Tracheal epithelial cell (primary cell): ENCODE data around the gene MGST1. TPM values are rescaled to one million over a fixed set of nuclear protein-coding genes. Genes with fewer than 3 reads are reported as not detected.

ENCODE experiments used
- total RNA-seq: library from RNA; depleted of rRNA; stranded (reverse); fragments of >200 nt; gene quantifications from 2 replicates; pipeline ENCODE4 v1.2.1, GENCODE V29; 2014

Gene MGST1, protein sequence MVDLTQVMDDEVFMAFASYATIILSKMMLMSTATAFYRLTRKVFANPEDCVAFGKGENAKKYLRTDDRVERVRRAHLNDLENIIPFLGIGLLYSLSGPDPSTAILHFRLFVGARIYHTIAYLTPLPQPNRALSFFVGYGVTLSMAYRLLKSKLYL
- 79.8 and 180 TPM in 2 replicates for total RNA-seq

DNA sequence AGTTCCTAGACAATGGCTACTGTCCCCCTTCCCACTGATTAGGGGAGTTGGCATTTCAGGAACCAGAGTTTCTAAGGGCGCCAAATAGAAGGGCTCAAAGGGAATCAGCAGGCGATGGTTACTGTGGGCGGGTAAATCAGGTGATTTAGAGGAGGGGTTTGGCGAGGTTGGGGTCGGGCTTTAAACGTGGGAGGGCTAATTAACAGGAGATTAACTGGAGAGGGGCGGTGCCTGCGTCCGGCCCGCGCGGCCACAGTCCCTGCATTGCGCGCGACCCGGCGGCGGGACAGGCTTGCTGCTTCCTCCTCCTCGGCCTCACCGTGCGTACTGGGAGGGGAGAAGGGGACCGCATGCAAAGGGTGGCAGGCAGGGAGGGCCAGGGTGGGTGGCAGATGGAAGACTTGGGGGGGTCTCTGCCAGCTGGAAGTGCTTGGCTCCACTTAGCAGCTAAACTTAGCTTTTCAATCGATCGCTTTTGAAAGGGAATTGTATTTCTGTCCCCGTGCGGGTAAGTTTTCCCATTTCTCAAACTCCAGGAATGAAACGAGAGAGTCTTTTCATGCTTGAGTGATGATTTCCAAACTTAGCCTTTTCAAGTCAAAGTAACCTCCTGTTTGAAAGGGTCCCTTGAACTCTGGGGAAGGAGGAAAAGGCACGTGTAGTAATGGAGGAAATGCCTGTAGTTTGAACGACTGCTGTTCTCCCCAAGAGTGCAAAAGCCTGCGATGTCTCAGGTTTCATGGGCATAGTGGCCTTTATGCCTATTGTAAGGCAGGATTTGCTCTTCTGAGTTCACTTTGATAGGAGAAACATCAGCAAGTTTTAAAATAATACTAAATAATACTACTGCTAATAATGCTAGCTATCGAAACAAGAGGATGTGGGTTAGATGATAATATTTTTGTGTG lies at the start of gene MGST1:
MGST1 (plus strand) TSS at position 255 of the 908 bp plus-strand sequence. CDS start 6,608 bp downstream, outside the sequence.

Other genes starting within 250 kb of the MGST1 start
- not detected in 2 replicates for gene SLC15A5, start 70.0 kb upstream of the MGST1 start, total RNA-seq